ENCODE results near the gene SLC26A1.

Gene SLC26A1

GRCh38 chr4:998096-998691, 5.0 kb upstream of the SLC26A1 start:
- no peak for DNase-seq (ENCODE audit: low read depth in 2 of 2)

GRCh38 chr4:997375-998071, 4.3 kb upstream of the SLC26A1 start:
- DNase-seq (ENCODE audit: low read depth in 2 of 2) = no peak

GRCh38 chr4:996997-997374, 3.8 kb upstream of the SLC26A1 start:
- DNase-seq (ENCODE audit: low read depth in 2 of 2) = no peak

DNA sequence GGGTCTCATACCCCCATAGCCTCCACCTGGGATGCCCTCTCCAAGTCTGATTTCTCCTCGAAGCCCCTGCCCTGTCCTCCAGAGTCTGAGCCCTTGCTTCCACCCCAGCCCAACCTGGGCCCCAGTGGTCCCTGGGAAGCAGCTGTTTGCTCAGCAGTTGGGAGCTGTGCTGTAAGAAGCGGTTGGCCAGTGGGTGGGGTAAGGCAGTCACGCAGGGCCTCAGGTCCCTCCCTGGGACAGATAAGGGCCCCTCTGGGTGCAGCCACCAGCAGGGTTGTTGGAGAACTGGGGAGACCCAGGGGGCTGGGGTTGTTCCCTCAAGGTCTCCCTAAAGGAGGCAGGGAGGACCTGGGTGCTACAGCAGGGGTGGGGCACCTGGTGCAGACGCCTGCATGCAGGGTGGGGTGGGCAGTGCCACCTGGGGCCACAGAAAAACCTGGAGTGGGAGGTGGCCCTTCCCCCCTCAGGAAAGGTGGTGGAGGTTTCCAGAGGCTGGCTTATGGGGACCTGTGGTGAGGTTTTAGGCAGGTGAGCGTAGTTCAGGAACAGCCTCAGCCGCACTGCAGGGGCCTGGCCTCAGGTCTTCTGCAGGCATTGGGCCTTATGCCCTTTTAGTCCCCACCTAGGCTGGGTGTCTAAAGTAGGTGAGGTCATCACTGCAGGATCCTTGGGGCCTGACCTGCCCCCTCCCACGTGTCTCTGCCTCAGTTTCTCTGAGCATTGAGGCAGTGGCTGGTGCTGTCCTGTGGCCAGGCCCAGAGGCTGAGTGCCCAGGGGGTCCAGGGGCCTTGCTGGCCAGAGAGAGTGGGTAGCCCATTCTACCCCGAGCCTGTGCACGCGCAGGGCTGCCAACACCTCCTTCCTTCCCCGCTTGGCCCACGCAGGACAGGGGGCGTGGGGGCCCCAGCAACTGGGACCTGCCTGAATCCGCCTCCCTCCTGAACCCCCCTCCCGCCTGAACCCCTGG, 3.1 kb upstream of the SLC26A1 start:
- DNase-seq (ENCODE audit: low read depth in 2 of 2) = no peak

DNA sequence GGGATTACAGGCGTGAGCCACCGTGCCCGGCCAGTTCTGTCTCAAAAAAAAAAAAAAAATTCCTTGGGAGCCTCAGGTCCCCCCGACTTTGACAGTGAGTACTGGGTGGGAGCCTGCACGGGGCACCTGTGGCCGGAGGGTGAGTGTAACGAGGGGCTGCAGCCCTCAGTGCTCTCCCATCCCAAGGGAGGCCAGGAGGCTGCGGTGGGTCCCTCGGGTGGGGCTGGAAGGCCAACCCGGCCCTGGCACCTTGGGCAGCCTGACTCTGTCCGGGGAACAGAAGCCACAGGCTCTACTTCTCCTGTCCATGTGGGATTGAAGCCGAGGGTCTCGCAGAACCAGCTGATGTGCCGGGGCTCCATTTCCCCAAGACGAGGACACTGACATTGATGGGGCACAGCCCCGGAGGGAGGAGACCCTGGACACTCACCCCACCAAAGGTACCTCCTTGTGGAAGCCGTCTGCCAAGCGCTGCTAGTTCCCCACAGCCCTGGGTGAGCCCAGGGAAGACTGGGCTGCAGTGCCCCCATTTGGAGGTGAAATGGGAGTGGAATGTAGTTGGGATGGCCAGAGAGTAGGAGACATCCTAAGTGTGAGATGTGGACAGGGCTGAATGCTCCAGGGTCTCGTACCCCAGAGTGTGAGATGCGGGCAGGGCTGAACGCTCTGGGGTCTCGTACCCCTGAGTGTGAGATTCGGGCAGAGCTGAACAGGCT, 2.3 kb upstream of the SLC26A1 start:
- no peak for DNase-seq (ENCODE audit: low read depth in 2 of 2)

DNA sequence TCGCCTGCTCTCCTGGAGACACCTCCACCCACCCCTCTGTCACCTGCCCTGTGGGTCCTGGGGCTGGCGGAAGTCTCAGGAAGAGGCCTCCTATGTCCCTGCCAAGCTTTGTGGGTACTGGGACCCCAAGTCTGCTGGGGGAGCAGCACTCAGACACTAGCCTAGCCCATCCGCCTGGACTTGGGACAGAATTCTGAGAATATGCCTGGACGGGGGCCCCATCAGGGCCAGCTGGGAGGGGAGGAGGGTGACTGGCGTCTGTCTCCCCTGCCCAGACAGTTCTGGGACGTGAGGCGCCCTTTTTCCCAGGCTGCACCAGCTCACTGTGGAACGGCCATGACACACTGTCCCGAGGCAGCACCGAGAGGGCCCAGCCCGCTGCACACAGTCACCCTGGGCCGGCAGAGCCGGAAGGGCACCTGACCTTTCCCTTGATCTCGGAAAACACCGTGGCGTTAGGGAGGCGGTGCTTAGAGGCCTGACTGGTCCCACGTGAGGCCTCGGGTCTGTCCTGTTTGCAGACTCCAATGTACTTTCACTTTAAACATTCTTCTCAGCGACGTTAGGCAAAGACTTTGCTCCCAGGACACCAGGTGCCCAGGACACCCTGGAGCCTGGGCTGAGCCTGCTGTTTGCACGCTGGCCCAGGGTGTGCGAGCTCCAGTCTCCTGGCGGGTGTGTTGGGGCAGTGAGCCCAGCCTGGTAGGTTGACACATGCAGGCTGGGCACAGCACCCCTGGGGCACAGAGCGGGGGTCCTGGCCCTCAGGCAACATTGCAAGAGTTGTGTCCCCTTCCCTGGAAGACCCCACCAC, 700 bp downstream of the SLC26A1 start:
- DNase-seq (ENCODE audit: low read depth in 2 of 2) = no peak

GRCh38 chr4:991451-992296, 1.5 kb downstream of the SLC26A1 start:
- no peak for DNase-seq (ENCODE audit: low read depth in 2 of 2)

DNA sequence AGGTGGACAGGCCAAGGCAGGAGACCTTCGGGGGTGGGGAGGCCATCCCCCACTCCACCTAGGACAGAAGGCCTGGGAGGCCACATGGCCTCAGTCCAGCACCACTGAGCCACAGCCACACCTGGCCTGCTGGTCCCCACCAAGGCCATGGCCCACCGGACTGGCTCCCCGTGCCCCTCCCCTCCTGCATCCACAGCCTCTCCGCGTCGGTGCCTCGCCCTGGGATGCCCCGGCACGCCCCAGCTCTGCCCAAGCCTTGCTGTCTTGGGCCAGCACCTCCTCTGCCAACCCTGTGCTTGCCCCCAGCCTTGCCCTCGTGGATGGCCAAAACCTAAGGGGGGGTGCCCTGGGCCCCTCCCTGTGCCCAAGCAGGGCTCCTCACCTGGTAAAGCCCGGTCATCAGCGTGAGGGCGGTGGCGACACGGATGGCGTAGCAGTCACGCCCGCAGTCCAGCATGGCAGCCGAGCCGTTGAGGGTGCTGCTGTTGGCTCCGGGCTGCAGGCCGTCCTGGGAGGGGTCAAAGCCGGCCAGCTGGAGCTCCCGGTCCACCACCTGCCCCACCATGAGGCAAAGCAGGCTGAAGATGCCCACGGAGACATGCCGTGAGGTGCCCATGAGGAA, 2.3 kb downstream of the SLC26A1 start:
- DNase-seq (ENCODE audit: low read depth in 2 of 2) = no peak

GRCh38 chr4:989722-990471, 3.3 kb downstream of the SLC26A1 start:
- no peak for DNase-seq (ENCODE audit: low read depth in 2 of 2)

- DNase-seq (ENCODE audit: low read depth in 2 of 2) = no peak
Observed at GRCh38 chr4:988726-989721, 4.2 kb downstream of the SLC26A1 start.

GRCh38 chr4:987624-988513, 5.3 kb downstream of the SLC26A1 start:
- DNase-seq (ENCODE audit: low read depth in 2 of 2) = no peak

DNA sequence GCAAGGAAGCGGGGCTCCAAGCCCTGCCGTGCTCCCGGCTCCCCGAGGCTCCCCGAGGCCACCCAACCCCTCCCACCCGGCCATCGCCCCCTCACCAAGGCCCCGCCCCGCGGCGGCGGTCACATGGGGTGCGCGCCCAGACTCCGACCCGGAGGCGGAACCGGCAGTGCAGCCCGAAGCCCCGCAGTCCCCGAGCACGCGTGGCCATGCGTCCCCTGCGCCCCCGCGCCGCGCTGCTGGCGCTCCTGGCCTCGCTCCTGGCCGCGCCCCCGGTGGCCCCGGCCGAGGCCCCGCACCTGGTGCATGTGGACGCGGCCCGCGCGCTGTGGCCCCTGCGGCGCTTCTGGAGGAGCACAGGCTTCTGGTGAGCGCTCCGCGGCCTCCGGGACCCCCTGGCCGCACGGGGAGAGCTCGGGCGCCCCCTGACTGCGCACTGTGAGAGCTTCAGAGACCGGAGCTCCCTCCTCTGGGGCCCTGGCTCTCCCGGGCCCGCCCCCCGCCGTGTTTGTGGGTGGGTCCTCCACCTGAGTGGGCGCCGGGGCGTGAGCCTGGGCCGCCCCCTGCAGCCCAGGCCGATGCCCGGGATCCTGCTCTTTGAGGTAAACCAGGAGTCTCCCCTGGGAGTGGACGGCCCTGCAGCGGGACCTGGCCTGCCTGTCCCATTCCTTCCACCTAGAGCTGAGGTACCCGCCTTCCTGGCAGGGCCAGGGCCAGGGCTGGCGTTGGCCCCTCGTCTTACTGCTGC, 6.2 kb downstream of the SLC26A1 start, which contains the start of gene IDUA:
TSS of gene IDUA (plus strand) at position 166 of the 745 bp plus-strand sequence. CDS start at position 207, 41 bp downstream.
- DNase-seq (ENCODE audit: low read depth in 2 of 2) = peak; percentile 78 to 85

- DNase-seq (ENCODE audit: low read depth in 2 of 2) = no peak
Observed at GRCh38 chr4:986428-986878, 6.8 kb downstream of the SLC26A1 start.

DNA sequence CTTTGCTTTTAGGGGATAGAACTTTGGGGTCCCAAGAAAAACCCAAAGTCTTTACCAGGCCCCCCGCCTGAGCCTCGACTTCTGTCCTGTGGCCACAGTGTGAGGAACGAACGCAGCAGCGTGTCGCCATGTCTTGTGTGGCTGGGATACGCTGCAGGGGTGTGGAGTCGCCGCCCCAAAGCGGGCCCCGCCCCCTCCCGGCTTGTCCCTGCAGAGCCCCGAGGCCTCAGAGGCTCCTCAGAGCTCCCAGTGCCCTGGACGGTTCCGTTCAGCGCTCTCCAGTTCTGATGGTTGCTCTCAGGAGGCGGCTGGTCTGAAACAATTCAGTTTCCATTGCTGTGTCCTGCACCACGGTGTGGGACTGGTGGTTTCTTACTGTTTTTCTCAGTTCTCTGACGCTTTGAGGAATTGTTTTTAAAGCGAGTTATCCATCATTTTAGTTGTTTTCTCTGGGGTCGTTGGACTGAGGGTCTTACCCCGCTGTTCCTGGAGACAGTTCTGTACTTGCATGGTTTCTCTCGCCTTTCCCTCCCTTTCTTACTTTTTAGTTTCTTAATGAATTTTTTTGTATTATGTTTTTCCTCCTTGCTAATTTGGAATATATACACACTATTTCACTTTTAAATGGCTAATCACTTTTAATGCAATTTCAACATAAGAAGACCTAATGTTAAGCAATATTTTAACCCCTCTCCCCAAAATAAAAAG, 7.9 kb downstream of the SLC26A1 start:
- peak; percentile 64 to 69 for DNase-seq (ENCODE audit: low read depth in 2 of 2)

All from stimulated activated CD8-positive, alpha-beta memory T cell treated with anti-CD3 and anti-CD28 coated beads, Interleukin-2, amount 100 ng/mL, for 48 hours (primary cell).